Tibial nerve (tissue), 4 donors: Measurements from ENCODE around the gene SCRN1.

Experiments used
- EP300 ChIP-seq, 2 donors: sonication (generic); formaldehyde crosslinking; IDR thresholded peaks; one replicate each; pipeline ENCODE4 v1.6.1; 2017; ENCODE audit warnings: antibody characterized with exemption in 2 of 2, mild to moderate bottlenecking in 1 of 2
- POLR2A ChIP-seq, 2 donors: fragments of 450-650 bp; IDR thresholded peaks; one replicate each; pipeline ENCODE4 v1.6.1; 2017; ENCODE audit warnings: antibody characterized with exemption in 2 of 2, mild to moderate bottlenecking in 2 of 2, moderate library complexity in 2 of 2
- TF ChIP-seq, protein P1 (sequence below), 5 experiments: fragments of 200-600 bp in 3 of 5; fragments of 450-650 bp in 2 of 5; sonication (generic) in 3 of 5; IDR thresholded peaks; one replicate each; pipeline ENCODE4 v1.5.1; 2016 to 2019; ENCODE audit warnings: antibody characterized with exemption in 5 of 5, mild to moderate bottlenecking in 3 of 5, moderate library complexity in 2 of 5

GRCh38 chr7:29873644-29874294, 115.8 kb downstream of the SCRN1 start:
- TF ChIP-seq, protein P1, sequence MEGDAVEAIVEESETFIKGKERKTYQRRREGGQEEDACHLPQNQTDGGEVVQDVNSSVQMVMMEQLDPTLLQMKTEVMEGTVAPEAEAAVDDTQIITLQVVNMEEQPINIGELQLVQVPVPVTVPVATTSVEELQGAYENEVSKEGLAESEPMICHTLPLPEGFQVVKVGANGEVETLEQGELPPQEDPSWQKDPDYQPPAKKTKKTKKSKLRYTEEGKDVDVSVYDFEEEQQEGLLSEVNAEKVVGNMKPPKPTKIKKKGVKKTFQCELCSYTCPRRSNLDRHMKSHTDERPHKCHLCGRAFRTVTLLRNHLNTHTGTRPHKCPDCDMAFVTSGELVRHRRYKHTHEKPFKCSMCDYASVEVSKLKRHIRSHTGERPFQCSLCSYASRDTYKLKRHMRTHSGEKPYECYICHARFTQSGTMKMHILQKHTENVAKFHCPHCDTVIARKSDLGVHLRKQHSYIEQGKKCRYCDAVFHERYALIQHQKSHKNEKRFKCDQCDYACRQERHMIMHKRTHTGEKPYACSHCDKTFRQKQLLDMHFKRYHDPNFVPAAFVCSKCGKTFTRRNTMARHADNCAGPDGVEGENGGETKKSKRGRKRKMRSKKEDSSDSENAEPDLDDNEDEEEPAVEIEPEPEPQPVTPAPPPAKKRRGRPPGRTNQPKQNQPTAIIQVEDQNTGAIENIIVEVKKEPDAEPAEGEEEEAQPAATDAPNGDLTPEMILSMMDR (IDR thresholded peaks at IDR 0.05): no peak
- TF ChIP-seq POLR2A (IDR thresholded peaks at IDR 0.05) (no peak), EP300 (IDR thresholded peaks at IDR 0.05) (no peak)
